DMS153 (cell line): Measurements from ENCODE around the gene MRGPRX1.
A peak's percentile ranks its signal among the peaks of the same experiment; 100 is the strongest.
"Not testable (repeated sequence)": the region's sequence is repeated elsewhere in the genome, so short reads cannot be mapped to it uniquely, and the experiment has no call there.

Experiments
- DNase-seq: peaks from one replicate; lab custom pipeline; 2025; lab: John Stamatoyannopoulos, UW

The MRGPRX1 gene

GRCh38 chr11:18939314-18939713, at the start of gene MRGPRX1:
TSS of gene MRGPRX1 (minus strand) at chr11:18939414. CDS start at chr11:18934784, 4,630 bp downstream.
- no peak for DNase-seq

- no peak for DNase-seq
Observed at GRCh38 chr11:18987454-18988231, 48.4 kb upstream of the MRGPRX1 start.

- peak; percentile 11 for DNase-seq
Observed at GRCh38 chr11:18986744-18987143, 47.5 kb upstream of the MRGPRX1 start.

GRCh38 chr11:18981897-18982296, 42.7 kb upstream of the MRGPRX1 start:
- DNase-seq = no peak

- DNase-seq = no peak
Observed at GRCh38 chr11:18974192-18974591, 35.0 kb upstream of the MRGPRX1 start.

- DNase-seq = no peak
Observed at GRCh38 chr11:18972336-18972735, 33.1 kb upstream of the MRGPRX1 start.

- DNase-seq = no peak
Observed at GRCh38 chr11:18969720-18970119, 30.5 kb upstream of the MRGPRX1 start.

- no peak for DNase-seq
Observed at GRCh38 chr11:18958221-18958910, 19.2 kb upstream of the MRGPRX1 start.

- DNase-seq = no peak
Observed at GRCh38 chr11:18956630-18957029, 17.4 kb upstream of the MRGPRX1 start.

- no peak for DNase-seq
Observed at GRCh38 chr11:18936002-18936673, 3.1 kb downstream of the MRGPRX1 start.

- no peak for DNase-seq
Observed at GRCh38 chr11:18934195-18934814, 4.9 kb downstream of the MRGPRX1 start.

- DNase-seq = no peak
Observed at GRCh38 chr11:18927550-18928322, 11.5 kb downstream of the MRGPRX1 start.

- DNase-seq = not testable (repeated sequence)
Observed at GRCh38 chr11:18925426-18925825, 13.8 kb downstream of the MRGPRX1 start.

GRCh38 chr11:18912883-18913282, 26.3 kb downstream of the MRGPRX1 start:
- DNase-seq = no peak

- DNase-seq = no peak
Observed at GRCh38 chr11:18907391-18907790, 31.8 kb downstream of the MRGPRX1 start.

GRCh38 chr11:18900637-18901036, 38.6 kb downstream of the MRGPRX1 start:
- not testable (repeated sequence) for DNase-seq

- DNase-seq = peak; percentile 65
Observed at GRCh38 chr11:18900151-18900611, 39.0 kb downstream of the MRGPRX1 start.

- not testable (repeated sequence) for DNase-seq
Observed at GRCh38 chr11:18891712-18892111, 47.5 kb downstream of the MRGPRX1 start.

GRCh38 chr11:18890615-18891014, 48.6 kb downstream of the MRGPRX1 start:
- no peak for DNase-seq
